RWPE2 (cell line): ENCODE data around the gene COA3.

ENCODE experiments used
- ATAC-seq: fragments of 200-7000 bp; cut with Tn5 transposase; 3 replicates; pipeline ENCODE4 v1.9.1; 2021; ENCODE audit warnings: low read depth
- DNase-seq: peaks from one replicate; pipeline ENCODE4 v3.0.0-alpha.2; 2020; ENCODE audit warnings: low spot score
- H3K27ac ChIP-seq: fragments of 450-650 bp; 2 replicates; pipeline ENCODE4 v1.5.1; 2017; ENCODE audit warnings: mild to moderate bottlenecking; ENCODE audit not compliant: poor library complexity, severe bottlenecking
- H3K27me3 ChIP-seq: fragments of 250-450 bp; sonication (Bioruptor Pico); 2 replicates; pipeline ENCODE4 v1.5.1; 2021; ENCODE audit warnings: mild to moderate bottlenecking, moderate library complexity; ENCODE audit not compliant: insufficient read depth, poor library complexity, severe bottlenecking
- H3K36me3 ChIP-seq: fragments of 250-450 bp; sonication (Bioruptor Pico); 2 replicates; pipeline ENCODE4 v1.5.1; 2020; ENCODE audit warnings: low read depth, mild to moderate bottlenecking, moderate library complexity
- H3K4me1 ChIP-seq: fragments of 250-450 bp; sonication (Bioruptor Pico); 2 replicates; pipeline ENCODE4 v1.5.1; 2021; ENCODE audit warnings: mild to moderate bottlenecking, moderate library complexity; ENCODE audit not compliant: insufficient read depth, poor library complexity, severe bottlenecking
- H3K4me3 ChIP-seq: fragments of 250-450 bp; sonication (Bioruptor Pico); 2 replicates; pipeline ENCODE4 v1.5.1; 2021; ENCODE audit warnings: mild to moderate bottlenecking, moderate library complexity; ENCODE audit not compliant: severe bottlenecking
- H3K9me3 ChIP-seq: fragments of 250-450 bp; sonication (Bioruptor Pico); 2 replicates; pipeline ENCODE4 v1.5.1; 2021; ENCODE audit warnings: mild to moderate bottlenecking, moderate library complexity; ENCODE audit not compliant: severe bottlenecking
- TF ChIP-seq, protein P1 (sequence below): fragments of 450-650 bp; IDR thresholded peaks from one replicate; pipeline ENCODE4 v1.5.1; 2017; ENCODE audit warnings: mild to moderate bottlenecking, moderate library complexity; ENCODE audit not compliant: poor library complexity, severe bottlenecking

The COA3 gene

DNA sequence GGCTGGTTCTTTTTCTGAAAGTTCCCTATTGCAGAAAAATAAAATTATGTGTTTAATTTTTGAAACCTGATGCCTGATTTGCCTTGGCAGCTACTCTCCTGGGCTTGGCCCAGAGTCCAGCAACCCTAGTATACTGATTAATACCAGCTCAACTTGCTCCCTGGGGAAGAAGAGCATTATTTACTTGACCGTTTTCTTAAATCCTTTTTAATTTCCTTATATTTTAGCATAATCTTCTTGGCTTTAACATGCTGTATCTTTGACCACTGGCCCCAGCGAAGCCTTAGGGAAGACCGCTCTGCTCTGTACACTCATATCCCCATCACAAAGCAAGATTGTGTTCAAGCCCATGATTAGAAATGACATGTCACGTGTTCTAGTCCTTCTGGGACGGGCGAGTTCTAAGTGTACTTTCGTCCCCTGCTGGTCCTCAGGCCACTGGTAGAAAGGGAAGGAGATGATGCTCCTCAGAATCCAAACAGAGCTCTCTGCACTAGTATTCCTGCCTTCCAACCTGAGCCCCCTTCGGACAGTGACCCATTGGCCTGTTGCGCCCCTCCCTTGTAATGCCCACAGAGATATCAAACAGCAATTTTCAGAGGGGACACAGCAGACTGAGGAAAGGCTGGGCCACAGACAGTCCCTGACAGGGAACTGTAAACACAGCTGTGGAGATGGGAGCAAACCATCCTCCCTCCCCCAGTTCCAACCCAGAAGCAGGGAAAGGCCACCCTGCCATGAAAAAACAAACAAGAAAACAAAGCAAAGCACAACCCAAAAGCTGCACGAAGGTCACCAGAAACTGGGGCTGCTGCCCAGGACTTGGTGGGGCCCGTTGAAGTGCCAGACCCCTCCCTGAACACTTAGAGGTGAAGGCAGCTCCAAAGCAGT is 49.4 kb downstream of the COA3 start:
- DNase-seq (no peak), ATAC-seq (no peak)
- Histone ChIP-seq H3K27ac (no peak overlapping the region), H3K4me1 (peaks cover 4% of the 10 kb centered on the region), H3K36me3 (no peaks in the 10 kb centered on the region), H3K27me3 (no peaks in the 10 kb centered on the region), H3K9me3 (no peaks in the 10 kb centered on the region), H3K4me3 (no peak overlapping the region)
- TF ChIP-seq, protein P1, sequence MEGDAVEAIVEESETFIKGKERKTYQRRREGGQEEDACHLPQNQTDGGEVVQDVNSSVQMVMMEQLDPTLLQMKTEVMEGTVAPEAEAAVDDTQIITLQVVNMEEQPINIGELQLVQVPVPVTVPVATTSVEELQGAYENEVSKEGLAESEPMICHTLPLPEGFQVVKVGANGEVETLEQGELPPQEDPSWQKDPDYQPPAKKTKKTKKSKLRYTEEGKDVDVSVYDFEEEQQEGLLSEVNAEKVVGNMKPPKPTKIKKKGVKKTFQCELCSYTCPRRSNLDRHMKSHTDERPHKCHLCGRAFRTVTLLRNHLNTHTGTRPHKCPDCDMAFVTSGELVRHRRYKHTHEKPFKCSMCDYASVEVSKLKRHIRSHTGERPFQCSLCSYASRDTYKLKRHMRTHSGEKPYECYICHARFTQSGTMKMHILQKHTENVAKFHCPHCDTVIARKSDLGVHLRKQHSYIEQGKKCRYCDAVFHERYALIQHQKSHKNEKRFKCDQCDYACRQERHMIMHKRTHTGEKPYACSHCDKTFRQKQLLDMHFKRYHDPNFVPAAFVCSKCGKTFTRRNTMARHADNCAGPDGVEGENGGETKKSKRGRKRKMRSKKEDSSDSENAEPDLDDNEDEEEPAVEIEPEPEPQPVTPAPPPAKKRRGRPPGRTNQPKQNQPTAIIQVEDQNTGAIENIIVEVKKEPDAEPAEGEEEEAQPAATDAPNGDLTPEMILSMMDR, result no peak

DNA sequence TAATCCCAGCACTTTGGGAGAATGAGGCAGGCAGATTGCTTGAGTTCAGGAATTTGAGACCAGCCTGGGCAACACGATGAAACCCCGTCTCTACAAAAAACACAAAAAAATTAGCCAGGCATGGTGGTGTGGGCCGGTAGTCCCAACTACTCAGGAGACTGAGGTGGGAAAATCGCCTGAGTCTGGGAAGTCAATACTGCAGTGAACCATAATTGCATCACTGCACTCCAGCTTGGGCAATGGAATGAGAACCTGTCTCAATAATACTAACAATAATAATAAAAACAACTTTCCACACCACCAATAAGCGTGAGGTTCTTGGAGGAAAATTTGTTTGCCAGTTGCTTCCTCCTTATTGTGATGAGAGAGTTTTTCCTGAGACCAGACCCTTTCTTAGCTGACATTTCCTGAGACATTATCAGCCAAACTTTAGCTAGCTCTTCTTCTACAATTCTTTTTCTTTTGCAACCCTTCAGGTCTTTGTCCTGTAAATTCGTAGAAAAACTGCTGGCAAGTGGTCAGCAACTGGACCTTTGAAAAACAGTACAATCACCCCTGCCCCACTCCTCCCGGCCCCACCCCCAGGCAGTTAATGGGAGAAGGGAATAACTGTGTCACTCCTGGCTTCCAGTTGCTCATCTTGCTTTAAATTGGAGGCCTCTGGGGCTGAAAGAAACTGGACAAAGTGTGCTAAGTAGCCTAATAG is 50.1 kb downstream of the COA3 start:
- Histone ChIP-seq H3K27ac (no peak overlapping the region), H3K36me3 (no peaks in the 10 kb centered on the region), H3K27me3 (no peaks in the 10 kb centered on the region), H3K4me1 (peaks cover 4% of the 10 kb centered on the region), H3K9me3 (no peaks in the 10 kb centered on the region), H3K4me3 (no peak overlapping the region)
- DNase-seq (no peak), ATAC-seq (no peak)
- TF ChIP-seq, protein P1, result no peak
